ENCODE results near the gene PDE4D. TPM values are rescaled to one million over a fixed set of nuclear protein-coding genes. Genes with fewer than 3 reads are reported as not detected.

PDE4D gene
- total and polyA plus RNA-seq, 2 donors (not counting 3 experiments of a cell fraction or from before 2014, with no cell fraction given): 34.5 to 51.2 TPM

GRCh38 chr5:59462956-59463355, 430.6 kb downstream of the PDE4D start:
- ChIA-PET POLR2A (no interaction called here), CTCF (no interaction called here)
- no peaks in the 10 kb centered on the region for H3K9me1 ChIP-seq (replicated peaks; ENCODE audit: control insufficient read depth, extremely low read depth, insufficient read depth, low read length)
- no peak overlapping the region for H3K27ac ChIP-seq (ENCODE audit: insufficient read depth, low read depth, low read length)
- no peaks in the 10 kb centered on the region for H4K20me1 ChIP-seq (replicated peaks; ENCODE audit: control insufficient read depth, extremely low read depth, insufficient read depth, low read length)
- no peaks in the 10 kb centered on the region for H3K27me3 ChIP-seq (ENCODE audit: control insufficient read depth in 2 of 2, insufficient read depth in 2 of 2, low read length in 2 of 2)
- H3K4me1 ChIP-seq (ENCODE audit: control insufficient read depth, extremely low read depth, insufficient read depth, low read length): no peaks in the 10 kb centered on the region
- no TSS peak for BruUV-seq (replicated peaks)
- no peaks in the 10 kb centered on the region for H3K9me3 ChIP-seq (replicated peaks; ENCODE audit: control insufficient read depth, insufficient read depth, low read length)
- no peaks in the 10 kb centered on the region for H3K36me3 ChIP-seq (ENCODE audit: control insufficient read depth in 2 of 2, extremely low read depth in 1 of 2, insufficient read depth in 2 of 2, low read length in 2 of 2)
- H3K4me2 ChIP-seq (ENCODE audit: insufficient read depth, low read length): no peak overlapping the region
- TF ChIP-seq MAX (IDR thresholded peaks at IDR 0.05; ENCODE audit: insufficient read depth, insufficient read length) (no peak), EZH2 (IDR thresholded peaks at IDR 0.05; ENCODE audit: borderline replicate concordance, low read depth, low read length, severe bottlenecking) (no peak), GATA2 (IDR thresholded peaks at IDR 0.05; ENCODE audit: insufficient read depth, insufficient read length, low read depth, low read length) (no peak), MYC (IDR thresholded peaks at IDR 0.05; ENCODE audit: low read depth, low read length) (no peak), POLR2AphosphoS5 (IDR thresholded peaks at IDR 0.05; ENCODE audit: insufficient read depth, low read depth, low read length) (no peak), FOS (IDR thresholded peaks at IDR 0.05; ENCODE audit: borderline replicate concordance, insufficient read depth, low read length) (no peak), POLR2A (IDR thresholded peaks at IDR 0.05; ENCODE audit: low read depth, low read length) (no peak), CTCF (IDR thresholded peaks at IDR 0.05; ENCODE audit: extremely low read depth in 1 of 2, insufficient read depth in 1 of 2, low read depth in 1 of 2, low read length in 2 of 2) (no peak), JUN (IDR thresholded peaks at IDR 0.05; ENCODE audit: borderline replicate concordance, insufficient read depth, insufficient read length, low read depth) (no peak)
- dilution Hi-C loops (cut with MboI; ENCODE audit: extremely low pct_ligation_motif_present, low sequenced_read_pairs): no loop called here
- no peaks in the 10 kb centered on the region for H3K79me2 ChIP-seq (ENCODE audit: control insufficient read depth, insufficient read depth, low read length)
- no peak overlapping the region for H3K4me3 ChIP-seq (replicated peaks in 1 of 3; ENCODE audit: insufficient read depth in 1 of 3, low read depth in 1 of 3, low read length in 3 of 3)
- intact Hi-C loops (cut with micrococcal nuclease): no loop called here
- no peak for FAIRE-seq
- no peak overlapping the region for H2AFZ ChIP-seq (ENCODE audit: low read depth, low read length)
- no peak for DNase-seq (ENCODE audit: low read depth, low spot score)
- H3K9ac ChIP-seq (replicated peaks; ENCODE audit: extremely low read depth, insufficient read depth, low read length): no peak overlapping the region

All from endothelial cell of umbilical vein (primary cell).